SH-SY5Y (cell line): Measurements from ENCODE around the gene WFDC1.

ENCODE experiments used
- GATA2 ChIP-seq: IDR thresholded peaks from 2 replicates; pipeline ENCODE4 v1.6.1; 2011; ENCODE audit warnings: mild to moderate bottlenecking, low read depth, low read length
- GATA3 ChIP-seq: IDR thresholded peaks from 2 replicates; pipeline ENCODE4 v1.6.1; 2011; ENCODE audit warnings: low read depth, mild to moderate bottlenecking, low read length, moderate library complexity

DNA sequence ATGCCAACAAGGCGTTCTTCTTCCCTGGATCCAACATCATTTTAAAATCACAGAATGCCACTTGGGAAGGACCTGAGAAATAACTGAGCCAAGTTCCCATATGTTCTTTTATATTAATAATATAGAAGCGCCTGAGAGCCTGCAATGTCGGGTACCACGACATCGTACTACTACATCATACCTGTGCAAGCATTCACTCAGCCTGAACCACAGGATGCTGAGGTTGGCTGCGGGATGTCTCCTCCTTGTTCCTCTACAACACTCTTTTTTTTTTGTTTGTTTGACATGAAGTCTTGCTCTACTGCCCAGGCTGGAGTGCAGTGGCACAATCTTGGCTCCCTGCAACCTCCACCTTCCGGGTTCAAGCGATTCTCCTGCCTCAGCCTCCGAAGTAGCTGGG, 71.5 kb downstream of the WFDC1 start:
- TF ChIP-seq GATA2 = no peak
- TF ChIP-seq GATA3 = no peak
